Middle frontal gyrus (tissue), 1 donor: Measurements from ENCODE around the gene P2RY2.

Experiments used
- DNase-seq: peaks from one replicate; pipeline ENCODE4 v3.0.0-alpha.2; 2015; ENCODE audit warnings: low spot score; ENCODE audit errors: extremely low spot score

Gene P2RY2

GRCh38 chr11:73241300-73241699, 23.2 kb downstream of the P2RY2 start:
- DNase-seq, result no peak

GRCh38 chr11:73242251-73243092, 24.4 kb downstream of the P2RY2 start:
- no peak for DNase-seq

- no peak for DNase-seq
These were observed 25.0 kb downstream of the P2RY2 start for GRCh38 chr11:73243093-73243485.

- no peak for DNase-seq
These were observed 26.6 kb downstream of the P2RY2 start for GRCh38 chr11:73244589-73245240.

- no peak for DNase-seq
These were observed 27.4 kb downstream of the P2RY2 start for GRCh38 chr11:73245461-73245860.

- DNase-seq, result no peak
These were observed 28.2 kb downstream of the P2RY2 start for GRCh38 chr11:73246303-73246702.

- no peak for DNase-seq
These were observed 30.6 kb downstream of the P2RY2 start for GRCh38 chr11:73248526-73249185.

GRCh38 chr11:73249304-73249703, 31.2 kb downstream of the P2RY2 start:
- no peak for DNase-seq

GRCh38 chr11:73249853-73250783, 32.0 kb downstream of the P2RY2 start:
- no peak for DNase-seq

GRCh38 chr11:73252577-73253191, 34.6 kb downstream of the P2RY2 start:
- no peak for DNase-seq

- DNase-seq, result no peak
These were observed 39.4 kb downstream of the P2RY2 start for GRCh38 chr11:73257342-73258103.

GRCh38 chr11:73258104-73259035, 40.3 kb downstream of the P2RY2 start:
- no peak for DNase-seq

GRCh38 chr11:73259406-73260126, 41.5 kb downstream of the P2RY2 start:
- DNase-seq, result no peak

- no peak for DNase-seq
These were observed 42.0 kb downstream of the P2RY2 start for GRCh38 chr11:73260127-73260457.

- DNase-seq, result no peak
These were observed 44.9 kb downstream of the P2RY2 start for GRCh38 chr11:73262851-73263495.

GRCh38 chr11:73263640-73264039, 45.6 kb downstream of the P2RY2 start:
- DNase-seq, result no peak

GRCh38 chr11:73265278-73265810, 47.3 kb downstream of the P2RY2 start:
- no peak for DNase-seq
